ENCODE results near the gene LCE2A. TPM values are rescaled to one million over a fixed set of nuclear protein-coding genes. Genes with fewer than 3 reads are reported as not detected.
"Not testable (repeated sequence)": the region's sequence is repeated elsewhere in the genome, so short reads cannot be mapped to it uniquely, and the experiment has no call there.

Gene LCE2A
- total RNA-seq, 1 donor from 2014 or later = not detected

GRCh38 chr1:152683846-152684245, 14.3 kb upstream of the LCE2A start:
- no peaks in the 10 kb centered on the region for H3K27me3 ChIP-seq (ENCODE audit: control insufficient read depth, insufficient read depth, low read length)
- H3K36me3 ChIP-seq (ENCODE audit: control insufficient read depth, insufficient read depth, low read length) = no peaks in the 10 kb centered on the region
- no peak for DNase-seq (ENCODE audit: low read depth)
- no peak overlapping the region for H3K4me3 ChIP-seq (ENCODE audit: low read depth, low read length)
- no peak for TF ChIP-seq CTCF (IDR thresholded peaks at IDR 0.05; ENCODE audit: insufficient read depth, low read length, poor library complexity, severe bottlenecking)

- H3K36me3 ChIP-seq (ENCODE audit: control insufficient read depth, insufficient read depth, low read length); H3K4me3 ChIP-seq (ENCODE audit: low read depth, low read length); DNase-seq (ENCODE audit: low read depth); H3K27me3 ChIP-seq (ENCODE audit: control insufficient read depth, insufficient read depth, low read length): not testable (repeated sequence)
Measured at GRCh38 chr1:152685823-152686222, 12.3 kb upstream of the LCE2A start, which contains the start of gene LCE2B. Gene LCE2B, plus strand, starts transcription at chr1:152686123. Its CDS starts 721 bp downstream, at chr1:152686844.

- no peaks in the 10 kb centered on the region for H3K36me3 ChIP-seq (ENCODE audit: control insufficient read depth, insufficient read depth, low read length)
- no peaks in the 10 kb centered on the region for H3K27me3 ChIP-seq (ENCODE audit: control insufficient read depth, insufficient read depth, low read length)
- no peak for DNase-seq (ENCODE audit: low read depth)
- H3K4me3 ChIP-seq (ENCODE audit: low read depth, low read length) = no peak overlapping the region
- TF ChIP-seq CTCF (IDR thresholded peaks at IDR 0.05; ENCODE audit: insufficient read depth, low read length, poor library complexity, severe bottlenecking) = no peak
Measured at GRCh38 chr1:152699746-152700145, 1.6 kb downstream of the LCE2A start.

- no peak for TF ChIP-seq CTCF (IDR thresholded peaks at IDR 0.05; ENCODE audit: insufficient read depth, low read length, poor library complexity, severe bottlenecking)
- DNase-seq (ENCODE audit: low read depth) = no peak
- Histone ChIP-seq H3K4me3 (ENCODE audit: low read depth, low read length) (no peak within 1 kb of the TSS), H3K36me3 (ENCODE audit: control insufficient read depth, insufficient read depth, low read length) (no peaks in the 10 kb centered on the region), H3K27me3 (ENCODE audit: control insufficient read depth, insufficient read depth, low read length) (no peaks in the 10 kb centered on the region)
Measured at GRCh38 chr1:152707860-152708259, 9.7 kb downstream of the LCE2A start, which contains the start of gene LCE4A. Gene LCE4A, plus strand, starts transcription at chr1:152708160. Its CDS starts 916 bp downstream, at chr1:152709076.

- Histone ChIP-seq H3K4me3 (ENCODE audit: low read depth, low read length) (no peak overlapping the region), H3K36me3 (ENCODE audit: control insufficient read depth, insufficient read depth, low read length) (no peaks in the 10 kb centered on the region), H3K27me3 (ENCODE audit: control insufficient read depth, insufficient read depth, low read length) (no peaks in the 10 kb centered on the region)
- TF ChIP-seq CTCF (IDR thresholded peaks at IDR 0.05; ENCODE audit: insufficient read depth, low read length, poor library complexity, severe bottlenecking) = no peak
- no peak for DNase-seq (ENCODE audit: low read depth)
Measured at GRCh38 chr1:152718238-152718637, 20.1 kb downstream of the LCE2A start.

GRCh38 chr1:152725261-152725660, 27.1 kb downstream of the LCE2A start:
- Histone ChIP-seq H3K4me3 (ENCODE audit: low read depth, low read length) (no peak overlapping the region), H3K36me3 (ENCODE audit: control insufficient read depth, insufficient read depth, low read length) (no peaks in the 10 kb centered on the region), H3K27me3 (ENCODE audit: control insufficient read depth, insufficient read depth, low read length) (no peaks in the 10 kb centered on the region)
- no peak for DNase-seq (ENCODE audit: low read depth)
- no peak for TF ChIP-seq CTCF (IDR thresholded peaks at IDR 0.05; ENCODE audit: insufficient read depth, low read length, poor library complexity, severe bottlenecking)
